GM12891 (cell line): ENCODE data around the gene NFYB.

Experiments used
- PAX5 ChIP-seq: IDR thresholded peaks from 2 replicates; pipeline ENCODE4 v1.6.1; 2011; ENCODE audit warnings: low read length, moderate library complexity, mild to moderate bottlenecking; ENCODE audit not compliant: insufficient read depth, severe bottlenecking
- POLR2A ChIP-seq: IDR thresholded peaks from 2 replicates; pipeline ENCODE4 v1.6.1; 2011; ENCODE audit warnings: low read depth, low read length, control low read depth
- POLR2AphosphoS5 ChIP-seq: IDR thresholded peaks from 2 replicates; pipeline ENCODE4 v1.6.1; 2011; ENCODE audit warnings: low read depth, low read length, control low read depth
- POU2F2 ChIP-seq: IDR thresholded peaks from 2 replicates; pipeline ENCODE4 v1.6.1; 2011; ENCODE audit warnings: low read depth, mild to moderate bottlenecking, control low read depth, low read length, moderate library complexity
- TAF1 ChIP-seq: IDR thresholded peaks from 2 replicates; pipeline ENCODE4 v1.6.1; 2011; ENCODE audit warnings: low read depth, low read length, control low read depth

DNA sequence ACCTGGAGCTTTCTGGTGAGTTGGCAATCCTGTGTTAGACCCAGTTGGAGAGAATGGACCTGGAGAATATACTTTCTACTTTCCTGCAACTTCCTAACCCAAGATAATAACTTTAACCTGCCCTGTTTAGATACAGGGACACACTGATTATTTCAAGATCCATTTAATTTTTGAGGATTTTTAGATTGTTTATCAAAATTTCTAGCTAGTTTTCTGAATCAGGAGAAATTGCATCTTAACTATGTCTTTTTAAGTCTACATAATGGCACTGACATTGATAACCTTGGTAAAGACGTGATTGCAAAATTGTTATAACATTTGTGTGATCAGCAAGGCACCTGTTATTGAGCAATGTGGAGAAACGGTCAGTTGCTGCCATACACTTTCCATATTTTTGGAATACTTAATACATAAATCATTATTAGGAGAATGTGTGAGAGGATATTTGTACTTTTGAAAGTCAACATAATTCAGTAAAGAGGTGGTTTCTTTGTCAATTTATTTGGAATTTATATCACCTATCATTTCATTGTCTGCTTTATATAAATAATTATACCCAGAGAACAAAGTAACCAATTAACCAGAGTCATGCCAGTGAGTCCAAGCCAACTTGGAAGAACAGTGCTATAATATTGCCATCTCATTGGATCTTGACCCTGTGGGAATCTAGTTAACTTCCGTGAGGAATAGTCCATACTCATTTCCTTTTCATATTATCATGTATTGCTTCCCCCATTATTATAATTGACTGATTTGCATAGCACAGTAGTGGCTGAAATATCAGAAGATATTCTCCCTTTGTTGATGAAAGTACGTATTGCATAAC lies 28.4 kb downstream of the NFYB start:
- no peak for TF ChIP-seq POLR2A
- TF ChIP-seq TAF1 = no peak
- no peak for TF ChIP-seq PAX5
- TF ChIP-seq POLR2AphosphoS5 = no peak
- no peak for TF ChIP-seq POU2F2
